ENCODE measurements around the gene DNAJC7. TPM values are rescaled to one million over a fixed set of nuclear protein-coding genes. Genes with fewer than 3 reads are reported as not detected.

DNAJC7 gene
- total and polyA plus RNA-seq, 8 donors, result 12.3 to 161 (median 70.6) TPM

DNA sequence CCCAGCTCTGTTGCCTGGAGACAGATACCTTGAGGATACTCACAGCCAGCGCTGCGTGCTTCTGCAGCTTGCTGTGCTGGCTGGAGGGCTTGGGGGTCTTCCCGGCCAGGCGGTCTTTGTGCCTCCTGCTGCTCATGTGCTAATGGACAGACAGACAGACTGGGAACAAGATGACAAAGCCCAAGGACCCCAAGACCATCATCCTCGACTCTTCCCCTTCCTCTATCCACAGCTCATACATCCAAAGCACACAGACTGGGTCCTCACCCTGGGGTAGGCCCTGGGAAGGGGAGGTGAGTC is 10.3 kb upstream of the DNAJC7 start:
- peaks cover 0 to 14% (median 0%) of the 10 kb centered on the region in 3 donors for H3K27me3 ChIP-seq
- intact Hi-C loops (cut with DNase I; ENCODE audit: low total_unique reads), result loop anchor here (5.0 kb wide), 1 partner anchor 65 kb away; no protein-coding TSS in a partner anchor
- TF ChIP-seq EP300 (IDR thresholded peaks at IDR 0.05) (no peak), POLR2A (IDR thresholded peaks at IDR 0.05) (no peak), POLR2AphosphoS5 (IDR thresholded peaks at IDR 0.05) (no peak), CTCF (IDR thresholded peaks at IDR 0.05) (no peak)

GRCh38 chr17:42026857-42027589 is 9.8 kb upstream of the DNAJC7 start:
- no peak for DNase-seq
- TF ChIP-seq POLR2A (IDR thresholded peaks at IDR 0.05) (no peak), CTCF (IDR thresholded peaks at IDR 0.05) (no peak), EP300 (IDR thresholded peaks at IDR 0.05) (no peak), POLR2AphosphoS5 (IDR thresholded peaks at IDR 0.05) (no peak)
- 44 to 54% (median 46%) methylated on average over 16 to 17 of the region's 17 CpGs for WGBS, 5 donors
- H3K4me1 ChIP-seq, result peaks cover 16 to 38% (median 18%) of the 10 kb centered on the region in 4 donors
- intact Hi-C loops (cut with DNase I; ENCODE audit: low total_unique reads), result loop anchor here (5.0 kb wide), 1 partner anchor 65 kb away; no protein-coding TSS in a partner anchor
- no peaks in the 10 kb centered on the region for H3K9me3 ChIP-seq
- no peak overlapping the region for H3K4me3 ChIP-seq
- peaks cover 0 to 14% (median 0%) of the 10 kb centered on the region in 3 donors for H3K27me3 ChIP-seq
- H3K36me3 ChIP-seq, result peaks cover 22 to 25% (median 24%) of the 10 kb centered on the region in 4 donors
- no peak overlapping the region for H3K27ac ChIP-seq

More for the DNA sequence above, 10.3 kb upstream of the DNAJC7 start:
- 65 to 87% (median 70%) methylated on average over 4 to 5 of the region's 5 CpGs for WGBS, 5 donors
- Histone ChIP-seq H3K36me3 (peaks cover 17 to 20% (median 19%) of the 10 kb centered on the region in 4 donors), H3K4me3 (no peak overlapping the region), H3K4me1 (peaks cover 16 to 35% (median 18%) of the 10 kb centered on the region in 4 donors), H3K9me3 (no peaks in the 10 kb centered on the region), H3K27ac (no peak overlapping the region)
- no peak for DNase-seq

DNA sequence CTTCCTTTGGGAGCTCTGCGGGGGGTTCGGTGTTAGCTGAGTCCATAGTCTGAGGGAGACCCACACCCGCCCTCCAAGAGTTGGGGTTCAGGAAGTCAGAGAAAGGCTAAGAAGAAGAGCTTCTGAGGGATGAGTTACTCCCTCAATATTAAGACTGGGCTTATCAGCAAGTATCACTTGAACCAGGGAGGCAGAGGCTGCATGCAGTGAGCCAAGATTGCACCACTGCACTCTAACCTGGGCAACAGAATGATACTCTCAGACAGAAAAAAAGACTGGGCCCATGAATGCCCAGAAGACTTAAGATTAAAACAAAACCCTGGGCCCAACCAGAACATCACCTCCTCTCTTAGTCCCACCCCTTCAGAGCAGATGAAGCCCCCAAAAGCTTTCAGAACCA is 8.7 kb upstream of the DNAJC7 start:
- intact Hi-C loops (cut with DNase I; ENCODE audit: low total_unique reads), result loop anchor here (5.0 kb wide), 1 partner anchor 64 kb away; no protein-coding TSS in a partner anchor
- Histone ChIP-seq H3K4me3 (no peak overlapping the region), H3K27me3 (peaks cover 0 to 14% (median 0%) of the 10 kb centered on the region in 3 donors), H3K4me1 (peaks cover 23 to 48% (median 26%) of the 10 kb centered on the region in 4 donors), H3K36me3 (peaks cover 23 to 31% (median 29%) of the 10 kb centered on the region in 4 donors), H3K27ac (no peak overlapping the region), H3K9me3 (no peaks in the 10 kb centered on the region)
- TF ChIP-seq POLR2AphosphoS5 (IDR thresholded peaks at IDR 0.05), result no peak
- WGBS, 5 donors, result 93 to 100% (median 97%) methylated on average over 3 of the region's 3 CpGs
- DNase-seq, result no peak

DNA sequence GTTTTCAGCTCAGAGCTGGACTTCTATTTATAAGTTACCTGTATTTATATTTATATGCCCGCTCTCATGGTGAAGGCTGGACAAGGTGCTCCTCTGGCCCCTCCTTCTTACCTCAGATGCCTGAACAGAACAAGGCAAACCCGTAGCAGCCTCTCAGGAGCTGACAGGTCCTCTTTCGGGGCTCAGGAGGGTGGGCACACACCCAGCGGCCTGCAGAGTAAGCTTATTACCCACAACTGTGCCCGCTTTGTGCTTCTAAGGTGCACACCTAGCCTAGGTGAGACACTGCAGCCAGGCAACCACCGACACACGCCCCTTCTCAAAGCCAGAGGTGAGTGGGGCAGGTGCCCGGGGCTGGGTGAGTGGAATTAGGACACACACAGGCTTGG is 7.9 kb upstream of the DNAJC7 start:
- intact Hi-C loops (cut with DNase I; ENCODE audit: low total_unique reads), result loop anchor here (5.0 kb wide), 1 partner anchor 63 kb away; no protein-coding TSS in a partner anchor
- WGBS, 5 donors, result 53 to 64% (median 59%) methylated on average over 4 to 8 of the region's 8 CpGs
- no peak for DNase-seq
- TF ChIP-seq POLR2A (IDR thresholded peaks at IDR 0.05) (no peak), CTCF (IDR thresholded peaks at IDR 0.05) (no peak), EP300 (IDR thresholded peaks at IDR 0.05) (no peak), POLR2AphosphoS5 (IDR thresholded peaks at IDR 0.05) (no peak)
- Histone ChIP-seq H3K27me3 (peaks cover 0 to 14% (median 0%) of the 10 kb centered on the region in 3 donors), H3K36me3 (peaks cover 23 to 31% (median 29%) of the 10 kb centered on the region in 4 donors), H3K27ac (peak overlapping the region in 4 of 5 donors; percentile 66 to 82 (median 77)), H3K4me3 (no peak overlapping the region), H3K4me1 (peaks cover 31 to 56% (median 32%) of the 10 kb centered on the region in 4 donors), H3K9me3 (no peaks in the 10 kb centered on the region)

Data from stomach (tissue), 9 donors.